Measurements from ENCODE around the gene IRAK1.

IRAK1 gene

GRCh38 chrX:154011376-154012335, 8.0 kb downstream of the IRAK1 start:
- TF ChIP-seq, protein P1, sequence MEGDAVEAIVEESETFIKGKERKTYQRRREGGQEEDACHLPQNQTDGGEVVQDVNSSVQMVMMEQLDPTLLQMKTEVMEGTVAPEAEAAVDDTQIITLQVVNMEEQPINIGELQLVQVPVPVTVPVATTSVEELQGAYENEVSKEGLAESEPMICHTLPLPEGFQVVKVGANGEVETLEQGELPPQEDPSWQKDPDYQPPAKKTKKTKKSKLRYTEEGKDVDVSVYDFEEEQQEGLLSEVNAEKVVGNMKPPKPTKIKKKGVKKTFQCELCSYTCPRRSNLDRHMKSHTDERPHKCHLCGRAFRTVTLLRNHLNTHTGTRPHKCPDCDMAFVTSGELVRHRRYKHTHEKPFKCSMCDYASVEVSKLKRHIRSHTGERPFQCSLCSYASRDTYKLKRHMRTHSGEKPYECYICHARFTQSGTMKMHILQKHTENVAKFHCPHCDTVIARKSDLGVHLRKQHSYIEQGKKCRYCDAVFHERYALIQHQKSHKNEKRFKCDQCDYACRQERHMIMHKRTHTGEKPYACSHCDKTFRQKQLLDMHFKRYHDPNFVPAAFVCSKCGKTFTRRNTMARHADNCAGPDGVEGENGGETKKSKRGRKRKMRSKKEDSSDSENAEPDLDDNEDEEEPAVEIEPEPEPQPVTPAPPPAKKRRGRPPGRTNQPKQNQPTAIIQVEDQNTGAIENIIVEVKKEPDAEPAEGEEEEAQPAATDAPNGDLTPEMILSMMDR (IDR thresholded peaks at IDR 0.05; ENCODE audit: low read depth, low read length, missing control alignments), result no peak
- no peak for DNase-seq (ENCODE audit: low read depth)
- H3K4me3 ChIP-seq (ENCODE audit: low read depth, low read length), result no peak overlapping the region

GRCh38 chrX:154010330-154011087, 9.2 kb downstream of the IRAK1 start:
- DNase-seq (ENCODE audit: low read depth), result no peak
- TF ChIP-seq, protein P1 (IDR thresholded peaks at IDR 0.05; ENCODE audit: low read depth, low read length, missing control alignments), result no peak
- no peak overlapping the region for H3K4me3 ChIP-seq (ENCODE audit: low read depth, low read length)

GRCh38 chrX:154008521-154008920, 11.2 kb downstream of the IRAK1 start:
- H3K4me3 ChIP-seq (ENCODE audit: low read depth, low read length), result no peak overlapping the region; the same call in 1 of the 2 replicates
- no peak for DNase-seq (ENCODE audit: low read depth)

DNA sequence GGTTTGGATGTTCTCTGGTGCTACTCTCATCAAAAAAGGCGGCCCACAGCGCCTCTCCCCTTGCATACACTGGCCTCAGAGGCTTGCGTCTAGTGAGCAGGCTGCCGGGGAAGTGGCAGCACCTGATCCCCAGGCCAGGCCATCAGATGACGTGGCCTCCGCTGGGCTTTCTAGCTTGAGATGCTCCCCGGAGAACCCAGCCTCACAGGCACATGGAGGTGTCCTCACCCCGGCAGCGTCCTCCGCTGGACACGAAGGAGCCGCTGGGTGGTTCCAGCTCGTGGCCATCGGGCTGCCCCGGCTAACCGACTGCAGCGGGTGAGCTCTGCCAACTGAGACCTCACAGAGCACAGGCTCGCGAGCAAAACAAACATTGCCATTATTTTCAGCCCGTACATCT, 12.8 kb downstream of the IRAK1 start:
- TF ChIP-seq, protein P1 (IDR thresholded peaks at IDR 0.05; ENCODE audit: low read depth, low read length, missing control alignments), result no peak
- no peak for DNase-seq (ENCODE audit: low read depth)
- no peak overlapping the region for H3K4me3 ChIP-seq (ENCODE audit: low read depth, low read length)

More at GRCh38 chrX:154008521-154008920, 11.2 kb downstream of the IRAK1 start:
- TF ChIP-seq, protein P1 (IDR thresholded peaks at IDR 0.05; ENCODE audit: low read depth, low read length, missing control alignments), result no peak

DNA sequence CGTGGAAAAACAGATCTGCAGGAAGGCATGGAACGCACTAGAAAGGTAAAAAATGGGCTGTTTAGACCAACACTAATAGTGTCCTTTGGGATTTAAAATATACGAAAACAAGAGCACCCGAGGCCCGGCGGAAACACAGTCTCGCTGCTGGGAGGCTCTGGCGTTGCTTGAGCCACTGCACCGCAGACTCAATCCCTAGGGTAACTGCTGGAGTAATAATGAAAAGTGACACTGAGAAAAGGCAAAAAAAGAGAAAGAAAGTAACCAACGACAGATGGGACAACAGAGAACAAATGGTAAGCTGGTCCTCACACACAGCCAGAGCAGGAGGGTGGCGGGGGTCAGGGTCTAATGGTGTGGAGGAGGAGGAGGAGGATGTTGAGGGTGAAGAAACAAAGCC, 15.4 kb downstream of the IRAK1 start:
- DNase-seq (ENCODE audit: low read depth), result no peak
- H3K4me3 ChIP-seq (ENCODE audit: low read depth, low read length), result peak overlapping the region; percentile 5; the same call in 1 of the 2 replicates
- TF ChIP-seq, protein P1 (IDR thresholded peaks at IDR 0.05; ENCODE audit: low read depth, low read length, missing control alignments), result no peak

- no peak overlapping the region for H3K4me3 ChIP-seq (ENCODE audit: low read depth, low read length)
- TF ChIP-seq, protein P1 (IDR thresholded peaks at IDR 0.05; ENCODE audit: low read depth, low read length, missing control alignments), result no peak
- DNase-seq (ENCODE audit: low read depth), result no peak
Measured at GRCh38 chrX:154002215-154002719, 17.4 kb downstream of the IRAK1 start.
